Left lung (tissue), 10 donors: ENCODE measurements around the gene ATP5F1A. TPM values are rescaled to one million over a fixed set of nuclear protein-coding genes. Genes with fewer than 3 reads are reported as not detected.

ENCODE experiments used
- ATAC-seq: fragments of 200-7000 bp; cut with Tn5 transposase; one replicate; pipeline ENCODE4 v1.9.1; 2020; ENCODE audit warnings: moderate library complexity
- DNase-seq, 4 donors: peaks; one replicate each; pipeline ENCODE4 v3.0.0-alpha.2; 2013 to 2020
- H3K27ac ChIP-seq, 2 donors: fragments of 200-600 bp; sonication (generic) in 1 of 2; one replicate each; pipeline versions ENCODE4 v1.5.0 to v1.8.0; 2020 to 2021
- H3K27me3 ChIP-seq, 2 donors: fragments of 200-600 bp; sonication (generic) in 1 of 2; one replicate each; pipeline versions ENCODE4 v1.5.0 to v1.8.0; 2020 to 2021
- H3K36me3 ChIP-seq, 2 donors: fragments of 200-600 bp; sonication (generic) in 1 of 2; one replicate each; pipeline versions ENCODE4 v1.5.0 to v1.8.0; 2020 to 2021
- H3K4me1 ChIP-seq, 2 donors: fragments of 200-600 bp; one replicate each; pipeline ENCODE4 v1.8.0; 2021
- H3K4me3 ChIP-seq, 2 donors: fragments of 200-600 bp; sonication (generic) in 1 of 2; one replicate each; pipeline versions ENCODE4 v1.5.0 to v1.8.0; 2020 to 2021; ENCODE audit warnings: mild to moderate bottlenecking in 1 of 2
- H3K9me3 ChIP-seq, 2 donors: fragments of 200-600 bp; sonication (generic) in 1 of 2; one replicate each; pipeline versions ENCODE4 v1.5.0 to v1.8.0; 2020 to 2021
- CTCF ChIP-seq, 2 donors: fragments of 200-600 bp; sonication (generic) in 1 of 2; IDR thresholded peaks; one replicate each; pipeline versions ENCODE4 v1.5.0 to v1.8.0; 2021; ENCODE audit warnings: antibody characterized with exemption in 2 of 2
- intact Hi-C, 2 donors: fragments of 100-400 bp; cut with DNase I; formaldehyde crosslinking; loops; one replicate each; pipeline versions ENCODE4 v1.11.2 to v1.14.2; 2022
- polyA plus RNA-seq, 6 donors: library from polyadenylated mRNA; unstranded; fragments of 120-200 nt; gene quantifications; one replicate each; pipeline ENCODE4 v1.2.1, GENCODE V29; 2013; ENCODE audit not compliant: insufficient read length in 6 of 6
- total RNA-seq, 2 donors: library from RNA; stranded (reverse); fragmentation: NEBNext Ultra II Directional; extraction: Animal tissue kit (Norgen Biotek cat#: 25700); gene quantifications; one replicate each; pipeline ENCODE4 v1.2.1, GENCODE V29; 2021
- donor health status: DM: no; HTN: yes; CAD: no.
- donor health status: DM: no; HTN: no; CAD: no.

ATP5F1A gene
- total and polyA plus RNA-seq, 8 donors = 310 to 524 (median 465) TPM

DNA sequence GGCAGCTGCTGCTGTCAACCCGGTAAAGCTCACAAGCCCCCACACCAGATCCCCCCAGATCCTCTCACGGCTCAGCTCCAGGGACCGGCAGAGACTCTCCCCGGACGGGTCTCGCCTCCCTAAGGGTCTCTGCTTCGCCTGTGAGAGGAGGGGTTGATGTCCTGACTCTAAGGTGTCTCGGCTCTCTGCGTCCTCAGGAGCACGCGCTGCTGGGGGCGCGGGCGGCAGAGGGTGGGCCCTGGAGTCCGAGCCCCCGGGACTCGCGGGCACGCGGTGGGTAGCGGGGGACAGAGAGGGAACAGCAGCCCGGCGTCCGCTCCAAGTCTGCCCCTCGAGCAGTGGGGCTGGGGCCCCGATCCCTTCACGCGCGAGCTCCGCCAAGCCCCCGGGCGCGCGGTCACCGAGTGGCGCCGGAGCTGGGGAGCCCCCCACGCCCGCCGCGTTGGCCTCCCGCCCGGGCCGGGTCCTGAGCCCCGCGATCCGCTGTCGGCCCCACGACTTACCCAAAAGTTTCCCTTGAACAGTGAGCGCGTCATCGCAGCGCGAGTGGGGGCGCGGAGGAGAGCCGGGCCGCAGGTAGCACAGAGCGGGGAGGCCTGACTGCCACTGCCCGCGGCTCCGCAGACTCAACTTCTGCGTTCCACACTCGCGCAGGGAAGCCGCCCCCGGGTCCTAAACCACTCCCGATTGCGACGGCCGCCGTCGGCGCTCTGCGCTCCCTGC lies 26.3 kb downstream of the ATP5F1A start, which contains the start of gene PSTPIP2:
TSS of gene PSTPIP2 (minus strand) at position 608 of the 723 bp plus-strand sequence. CDS start at position 536, 72 bp downstream.
- intact Hi-C loops = loop anchor here (10.0 kb wide), 2 partner anchors 117 to 407 kb away; no protein-coding TSS in a partner anchor
- Histone ChIP-seq H3K9me3 (no peaks in the 10 kb centered on the region), H3K27ac (peak within 1 kb of the TSS; percentile 33 to 86), H3K27me3 (no peaks in the 10 kb centered on the region), H3K4me3 (peak within 1 kb of the TSS; percentile 74 to 85), H3K36me3 (no peaks in the 10 kb centered on the region), H3K4me1 (peaks cover 10 to 48% of the 10 kb centered on the region in 2 donors)
- DNase-seq (peak; percentile 42 to 97 (median 72)), ATAC-seq (peak; percentile 85)
- TF ChIP-seq CTCF (IDR thresholded peaks at IDR 0.05) = no peak

DNA sequence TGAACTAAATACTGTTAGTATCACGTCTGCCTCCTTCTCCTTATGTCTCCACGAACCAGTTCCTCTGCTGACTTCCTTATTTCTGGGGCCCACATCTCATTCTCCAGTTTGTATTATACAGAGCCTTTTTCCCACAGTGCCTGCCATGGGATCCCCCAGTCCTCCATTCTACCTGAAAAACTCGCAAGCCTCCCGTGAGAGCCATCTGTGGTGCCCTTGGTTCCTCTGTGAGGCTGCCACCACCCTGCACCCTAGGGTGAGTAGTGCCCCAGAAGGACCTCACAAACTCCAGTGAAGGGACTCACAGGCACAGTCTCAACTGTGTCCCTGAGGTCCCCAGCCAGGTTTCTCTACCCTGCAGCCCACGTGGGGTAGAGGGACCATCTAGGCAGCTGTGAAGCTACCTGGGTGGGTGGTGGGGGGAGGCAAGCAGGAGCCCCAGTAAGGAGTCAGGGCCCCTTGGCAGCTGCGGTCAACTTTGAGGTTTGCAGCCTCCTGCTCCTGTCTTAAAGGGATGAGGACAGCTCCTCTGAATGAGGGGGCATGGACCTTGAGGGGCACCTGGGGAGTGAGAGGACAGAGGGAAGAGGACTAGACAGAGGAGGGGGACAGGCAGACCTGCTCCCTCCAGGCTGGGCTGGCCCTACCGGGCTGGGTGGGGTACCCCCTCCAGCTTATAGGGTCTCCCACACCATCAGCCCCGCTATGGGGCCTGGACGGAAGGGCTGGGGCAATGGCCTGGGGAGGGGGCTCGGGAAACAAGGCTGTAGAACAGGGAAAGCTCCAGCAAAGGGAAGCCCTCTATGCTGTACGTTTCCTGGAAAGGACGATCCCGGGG lies 27.1 kb downstream of the ATP5F1A start:
- Histone ChIP-seq H3K9me3 (no peaks in the 10 kb centered on the region), H3K36me3 (no peaks in the 10 kb centered on the region), H3K4me1 (peaks cover 10 to 48% of the 10 kb centered on the region in 2 donors), H3K4me3 (peak overlapping the region; percentile 74 to 85), H3K27ac (peak overlapping the region; percentile 33 to 86), H3K27me3 (no peaks in the 10 kb centered on the region)
- DNase-seq (no peak), ATAC-seq (peak; percentile 20)
- intact Hi-C loops = loop anchor here (10.0 kb wide), 2 partner anchors 116 to 406 kb away; no protein-coding TSS in a partner anchor
- no peak for TF ChIP-seq CTCF (IDR thresholded peaks at IDR 0.05)

GRCh38 chr18:46070232-46070631 lies 27.9 kb downstream of the ATP5F1A start:
- intact Hi-C loops = loop anchor here (10.0 kb wide), 2 partner anchors 115 to 405 kb away; no protein-coding TSS in a partner anchor
- no peak for ATAC-seq
- TF ChIP-seq CTCF (IDR thresholded peaks at IDR 0.05) = no peak

DNA sequence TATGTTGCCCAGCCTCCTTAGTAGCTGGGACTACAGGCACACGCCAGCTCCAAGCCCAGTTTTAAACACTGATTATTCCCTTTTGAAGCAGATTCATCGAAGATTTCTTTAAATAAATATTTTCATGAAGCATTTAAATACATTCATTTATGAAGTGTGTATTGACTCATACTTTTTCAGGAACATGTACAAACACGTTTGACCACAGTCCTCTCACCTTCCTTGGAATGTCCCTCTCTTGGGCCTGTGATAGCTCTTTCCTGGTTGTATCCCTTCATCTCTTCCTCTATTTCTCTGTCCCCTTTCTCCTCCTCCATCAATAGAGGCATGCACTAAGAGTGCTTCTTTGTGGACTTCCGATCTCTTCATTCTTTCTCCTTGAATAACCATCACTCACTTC lies 28.6 kb downstream of the ATP5F1A start:
- intact Hi-C loops = no loop called here
- Histone ChIP-seq H3K9me3 (no peaks in the 10 kb centered on the region), H3K36me3 (no peaks in the 10 kb centered on the region), H3K4me1 (peaks cover 10 to 48% of the 10 kb centered on the region in 2 donors), H3K4me3 (peak overlapping the region in 1 of 2 donors; percentile 74), H3K27ac (peak overlapping the region in 1 of 2 donors; percentile 86), H3K27me3 (no peaks in the 10 kb centered on the region)
- ATAC-seq = peak; percentile 48
- DNase-seq = no peak
- no peak for TF ChIP-seq CTCF (IDR thresholded peaks at IDR 0.05)

More at GRCh38 chr18:46070232-46070631, 27.9 kb downstream of the ATP5F1A start:
- no peaks in the 10 kb centered on the region for H3K9me3 ChIP-seq
- H3K4me3 ChIP-seq = peak overlapping the region in 1 of 2 donors; percentile 74
- H3K36me3 ChIP-seq = no peaks in the 10 kb centered on the region
- H3K27ac ChIP-seq = peak overlapping the region in 1 of 2 donors; percentile 86
- no peak for DNase-seq
- H3K27me3 ChIP-seq = no peaks in the 10 kb centered on the region
- peaks cover 10 to 48% of the 10 kb centered on the region in 2 donors for H3K4me1 ChIP-seq
